Uterus (tissue), 4 donors: ENCODE measurements around the gene GTSF1L. TPM values are rescaled to one million over a fixed set of nuclear protein-coding genes. Genes with fewer than 3 reads are reported as not detected.

Experiments
- DNase-seq, 2 donors: peaks; one replicate each; pipeline ENCODE4 v3.0.0-alpha.2; 2019 to 2020
- H3K27ac ChIP-seq, 2 donors: fragments of 200-600 bp; sonication (generic); 1 replicate in 1 of 2; 2 replicates in 1 of 2; pipeline ENCODE4 v1.5.1; 2016 to 2018
- H3K27me3 ChIP-seq, 2 donors: fragments of 200-600 bp; sonication (generic); one replicate each; pipeline ENCODE4 v1.5.1; 2018 to 2019; ENCODE audit warnings: control low read depth in 1 of 2
- H3K36me3 ChIP-seq, 2 donors: fragments of 200-600 bp; sonication (generic); one replicate each; pipeline ENCODE4 v1.5.1; 2019; ENCODE audit warnings: control low read depth in 1 of 2
- H3K4me1 ChIP-seq, 2 donors: fragments of 200-600 bp; sonication (generic); one replicate each; pipeline ENCODE4 v1.5.1; 2018 to 2019; ENCODE audit warnings: control low read depth in 1 of 2
- H3K4me3 ChIP-seq, 2 donors: fragments of 200-600 bp; sonication (generic); 1 replicate in 1 of 2; 2 replicates in 1 of 2; pipeline ENCODE4 v1.5.1; 2018 to 2019; ENCODE audit warnings: mild to moderate bottlenecking in 1 of 2
- H3K9me3 ChIP-seq, 2 donors: fragments of 200-600 bp; sonication (generic); one replicate each; pipeline ENCODE4 v1.5.1; 2019; ENCODE audit warnings: control low read depth in 1 of 2
- CTCF ChIP-seq, 4 experiments: fragments of 200-600 bp in 2 of 4; fragments of 450-650 bp in 2 of 4; sonication (generic) in 2 of 4; IDR thresholded peaks; one replicate each; pipeline ENCODE4 v1.5.1; 2016 to 2019; ENCODE audit warnings: antibody characterized with exemption in 4 of 4, mild to moderate bottlenecking in 2 of 4, moderate library complexity in 1 of 4
- POLR2A ChIP-seq, 2 donors: fragments of 450-650 bp; IDR thresholded peaks; one replicate each; pipeline ENCODE4 v1.6.1; 2016; ENCODE audit warnings: antibody characterized with exemption in 2 of 2, mild to moderate bottlenecking in 1 of 2, moderate library complexity in 1 of 2
- intact Hi-C: fragments of 100-400 bp; cut with DNase I; formaldehyde crosslinking; loops from one replicate; pipeline ENCODE4 v1.15.1; 2023; ENCODE audit warnings: low total_unique reads
- total RNA-seq, 4 donors: library from RNA; depleted of rRNA in 3 of 4; stranded (reverse); fragments of >200 nt in 3 of 4; gene quantifications; one replicate each; pipeline versions ENCODE4 v1.1.0 to v1.2.4, GENCODE V29; 2014 to 2023
- donor health status: DM: yes; HTN: yes; CAD: no.

The GTSF1L gene
- total RNA-seq, 4 donors from 2014 or later = not detected

GRCh38 chr20:43686820-43687219 lies 40.0 kb downstream of the GTSF1L start:
- Histone ChIP-seq H3K9me3 (no peaks in the 10 kb centered on the region), H3K4me3 (no peak overlapping the region)
- no peak for TF ChIP-seq POLR2A (IDR thresholded peaks at IDR 0.05)
- no peak for TF ChIP-seq CTCF (IDR thresholded peaks at IDR 0.05)

GRCh38 chr20:43682446-43682845 lies 44.4 kb downstream of the GTSF1L start:
- Histone ChIP-seq H3K9me3 (no peaks in the 10 kb centered on the region), H3K4me1 (no peaks in the 10 kb centered on the region), H3K27me3 (no peaks in the 10 kb centered on the region), H3K4me3 (no peak overlapping the region), H3K36me3 (no peaks in the 10 kb centered on the region), H3K27ac (no peak overlapping the region)
- intact Hi-C loops = no loop called here
- no peak for TF ChIP-seq CTCF (IDR thresholded peaks at IDR 0.05)
- TF ChIP-seq POLR2A (IDR thresholded peaks at IDR 0.05) = no peak
- no peak for DNase-seq

More at GRCh38 chr20:43686820-43687219, 40.0 kb downstream of the GTSF1L start:
- intact Hi-C loops = no loop called here
- Histone ChIP-seq H3K4me1 (no peaks in the 10 kb centered on the region), H3K27me3 (no peaks in the 10 kb centered on the region), H3K36me3 (no peaks in the 10 kb centered on the region), H3K27ac (no peak overlapping the region)
- no peak for DNase-seq

- intact Hi-C loops = no loop called here
- TF ChIP-seq POLR2A (IDR thresholded peaks at IDR 0.05) = no peak
- TF ChIP-seq CTCF (IDR thresholded peaks at IDR 0.05) = no peak
- Histone ChIP-seq H3K36me3 (no peaks in the 10 kb centered on the region), H3K4me1 (no peaks in the 10 kb centered on the region), H3K9me3 (no peaks in the 10 kb centered on the region), H3K4me3 (no peak overlapping the region), H3K27ac (no peak overlapping the region), H3K27me3 (no peaks in the 10 kb centered on the region)
- no peak for DNase-seq
Observed at GRCh38 chr20:43681991-43682410, 44.8 kb downstream of the GTSF1L start.

- TF ChIP-seq CTCF (IDR thresholded peaks at IDR 0.05) = no peak
- no peak for TF ChIP-seq POLR2A (IDR thresholded peaks at IDR 0.05)
- Histone ChIP-seq H3K9me3 (no peaks in the 10 kb centered on the region), H3K4me3 (no peak overlapping the region), H3K4me1 (no peaks in the 10 kb centered on the region), H3K36me3 (no peaks in the 10 kb centered on the region), H3K27me3 (no peaks in the 10 kb centered on the region), H3K27ac (no peak overlapping the region)
- intact Hi-C loops = no loop called here
- no peak for DNase-seq
Observed at GRCh38 chr20:43681468-43681942, 45.3 kb downstream of the GTSF1L start.

- DNase-seq = no peak
- Histone ChIP-seq H3K9me3 (no peaks in the 10 kb centered on the region), H3K4me3 (no peak overlapping the region), H3K36me3 (no peaks in the 10 kb centered on the region), H3K27me3 (no peaks in the 10 kb centered on the region), H3K27ac (no peak overlapping the region), H3K4me1 (no peaks in the 10 kb centered on the region)
- TF ChIP-seq POLR2A (IDR thresholded peaks at IDR 0.05) = no peak
- TF ChIP-seq CTCF (IDR thresholded peaks at IDR 0.05) = no peak
- intact Hi-C loops = no loop called here
Observed at GRCh38 chr20:43680981-43681380, 45.8 kb downstream of the GTSF1L start.
